NCI-H1105 treated with DMSO at 0.1 percent for 48 hours (cell line): Measurements from ENCODE around the gene JMJD1C.
"Not testable (repeated sequence)": the region's sequence is repeated elsewhere in the genome, so short reads cannot be mapped to it uniquely, and the experiment has no call there.

Experiments used
- DNase-seq: peaks from one replicate; lab custom pipeline; 2025; lab: John Stamatoyannopoulos, UW

Gene JMJD1C

DNA sequence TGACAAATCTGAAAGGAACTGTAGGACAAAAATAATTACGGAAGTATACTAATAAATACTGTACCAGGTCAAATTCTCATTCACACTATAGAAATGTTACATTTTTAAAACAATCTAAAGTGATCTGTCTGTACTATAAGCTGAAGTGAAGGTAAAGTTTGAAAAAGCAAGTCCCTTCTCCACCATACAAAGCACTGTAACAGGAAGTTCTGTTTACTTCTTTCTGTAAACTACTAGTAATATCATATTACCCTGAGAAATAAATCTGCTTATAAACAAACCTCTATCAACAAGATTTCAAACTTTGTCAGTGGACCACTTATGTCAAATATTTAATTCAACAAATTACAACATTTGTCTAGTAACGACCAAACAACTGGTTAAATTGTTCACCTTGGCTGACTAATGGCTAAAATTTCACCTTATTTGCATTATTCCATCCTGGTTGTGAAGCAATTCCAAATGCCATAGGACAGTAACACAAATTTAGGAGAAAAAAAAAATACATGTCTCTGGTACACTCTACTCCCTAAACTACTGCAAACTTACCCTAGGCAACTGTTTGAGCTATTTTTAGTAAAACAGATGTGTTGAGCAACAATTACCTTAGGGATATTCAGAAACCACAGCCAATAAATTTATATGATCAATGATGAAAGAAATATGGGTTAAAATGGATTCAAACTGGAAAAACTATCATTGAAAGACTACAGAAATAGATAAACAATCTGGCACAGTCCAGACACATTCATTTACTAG lies 206.7 kb downstream of the JMJD1C start:
- no peak for DNase-seq

DNA sequence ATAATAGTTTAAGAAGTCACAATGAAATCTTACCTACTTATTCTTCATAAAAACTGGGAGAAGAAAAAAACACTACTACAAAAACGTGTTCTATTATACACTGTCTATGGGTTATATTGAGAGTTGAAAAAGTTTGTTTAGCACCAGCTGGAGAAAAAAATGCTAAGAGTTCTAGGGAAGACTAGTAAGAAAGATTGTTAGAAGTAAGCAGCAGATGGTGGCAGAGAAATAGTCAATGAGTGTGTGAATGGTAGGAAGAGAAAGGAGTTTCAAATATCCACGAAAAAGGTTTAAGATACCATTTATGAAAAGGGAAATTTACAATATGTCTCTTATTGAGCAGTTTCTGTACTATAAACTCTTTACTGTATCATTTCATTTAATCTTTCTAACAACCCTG lies 208.0 kb downstream of the JMJD1C start:
- no peak for DNase-seq

DNA sequence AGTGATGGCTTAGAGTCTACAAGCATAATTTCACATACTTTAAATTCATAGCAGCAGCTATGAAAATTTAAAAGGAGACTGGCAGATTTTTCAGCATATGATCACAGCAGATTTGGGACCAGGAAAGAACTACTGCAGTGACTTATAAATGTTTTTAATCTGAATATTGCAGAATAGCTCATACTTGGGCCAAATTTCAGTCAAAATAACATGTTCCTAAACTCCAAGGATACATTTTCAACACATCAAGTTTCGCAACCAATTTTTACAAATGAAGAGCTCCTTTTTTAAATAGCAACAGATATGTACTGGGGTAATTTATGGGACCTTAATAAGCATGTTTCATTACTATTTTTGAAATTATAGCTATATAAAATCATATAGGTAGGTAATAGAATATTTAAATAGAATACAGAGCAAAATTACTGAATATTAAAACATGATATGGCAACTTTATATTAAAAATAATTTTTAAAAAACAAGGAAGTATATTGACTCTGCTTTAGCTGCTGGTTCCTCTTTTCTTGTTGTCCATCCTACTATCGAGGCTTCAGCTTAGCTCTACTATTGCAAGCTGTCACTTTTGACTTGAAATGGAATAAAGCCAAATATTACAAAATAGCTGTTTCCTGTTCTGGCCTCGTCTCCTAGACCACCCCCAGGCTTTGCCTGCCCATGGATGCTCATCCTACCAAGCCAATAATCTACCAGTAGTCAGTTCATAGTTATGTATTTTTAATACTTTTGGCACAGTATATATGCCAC lies 209.6 kb downstream of the JMJD1C start:
- no peak for DNase-seq

DNA sequence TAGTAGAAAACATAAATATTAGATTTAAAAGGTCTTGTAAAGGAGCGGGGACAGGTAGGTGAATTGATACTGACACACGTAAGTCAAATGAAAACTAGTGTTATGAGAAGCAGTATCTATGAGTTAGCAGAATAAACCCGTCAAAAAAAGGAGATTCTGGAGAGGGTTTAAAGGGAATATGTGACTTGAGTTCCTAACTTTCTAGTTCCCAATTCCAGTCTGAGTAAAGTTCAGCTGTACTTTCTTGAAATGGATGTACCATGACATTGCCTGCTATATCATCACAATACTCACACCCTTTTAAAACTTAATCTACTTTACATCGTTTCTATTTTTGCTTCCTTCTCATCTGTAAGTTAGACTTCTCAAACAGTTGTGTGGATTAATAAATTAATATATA lies 210.5 kb downstream of the JMJD1C start:
- no peak for DNase-seq

DNA sequence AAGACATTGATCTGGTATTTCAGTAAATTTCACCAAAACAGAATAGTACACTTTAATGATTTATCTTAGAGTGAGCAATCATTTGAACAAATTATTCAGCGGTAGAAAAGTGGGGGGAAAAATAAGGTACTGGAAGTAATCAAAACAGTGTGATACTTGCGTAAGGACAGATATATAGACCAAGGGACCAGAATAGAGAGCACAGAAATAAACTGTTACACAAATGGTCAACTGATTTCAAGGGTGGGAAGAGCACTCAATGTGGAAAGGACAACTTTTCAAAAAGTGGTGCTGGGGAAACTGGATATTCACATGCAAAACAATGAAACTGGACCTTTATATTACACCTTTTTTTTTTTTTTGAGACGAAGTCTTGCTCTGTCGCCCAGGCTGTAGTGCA lies 212.7 kb downstream of the JMJD1C start:
- no peak for DNase-seq

DNA sequence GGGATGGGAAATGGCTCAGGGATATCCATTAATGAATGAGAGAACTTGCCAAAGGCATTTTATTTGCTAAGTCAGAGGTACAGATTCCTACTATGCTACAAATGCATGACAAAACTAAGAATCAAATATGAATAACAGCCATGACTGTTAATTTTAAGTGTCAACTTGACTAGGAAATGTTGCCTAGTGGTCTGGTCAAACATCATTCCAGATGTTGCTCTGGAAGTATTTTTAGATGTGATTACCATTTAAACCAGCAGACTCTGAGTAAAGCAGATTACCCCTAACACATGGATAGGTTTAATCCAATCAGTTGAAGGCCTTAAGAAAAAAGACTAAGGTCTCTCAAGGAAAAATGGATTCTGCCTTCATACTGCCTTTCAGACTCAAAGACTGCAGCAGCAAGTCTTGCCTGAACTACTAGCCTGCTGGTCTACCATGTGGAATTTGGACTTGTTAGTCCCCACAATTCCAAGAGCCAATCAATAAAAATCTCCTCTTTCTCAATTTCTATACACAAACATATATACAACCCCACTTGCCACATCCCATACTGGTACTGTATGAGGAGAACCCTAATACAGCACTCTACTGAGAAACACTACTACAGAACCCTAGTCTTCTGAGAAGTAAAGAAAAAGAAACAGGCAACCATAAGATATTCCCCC lies 213.5 kb downstream of the JMJD1C start:
- no peak for DNase-seq

DNA sequence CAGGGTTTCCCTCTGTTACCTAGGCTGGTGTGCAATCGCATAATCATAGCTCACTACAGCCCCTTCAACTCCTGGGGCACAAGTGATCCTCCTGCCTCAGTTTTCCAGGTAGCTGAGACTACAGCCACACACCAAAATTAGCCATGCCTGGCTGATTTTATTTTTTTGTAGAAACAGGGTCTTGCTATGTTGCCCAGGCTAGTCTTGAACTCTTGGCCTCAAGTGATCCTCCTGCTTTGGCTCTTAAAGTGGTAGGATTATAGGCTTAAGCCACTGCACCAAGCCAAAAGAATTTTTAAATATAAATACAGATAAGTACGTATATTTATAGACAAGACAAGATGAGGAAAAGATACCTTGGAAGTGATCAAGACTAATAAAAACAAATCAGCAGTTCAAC lies 215.7 kb downstream of the JMJD1C start:
- no peak for DNase-seq

DNA sequence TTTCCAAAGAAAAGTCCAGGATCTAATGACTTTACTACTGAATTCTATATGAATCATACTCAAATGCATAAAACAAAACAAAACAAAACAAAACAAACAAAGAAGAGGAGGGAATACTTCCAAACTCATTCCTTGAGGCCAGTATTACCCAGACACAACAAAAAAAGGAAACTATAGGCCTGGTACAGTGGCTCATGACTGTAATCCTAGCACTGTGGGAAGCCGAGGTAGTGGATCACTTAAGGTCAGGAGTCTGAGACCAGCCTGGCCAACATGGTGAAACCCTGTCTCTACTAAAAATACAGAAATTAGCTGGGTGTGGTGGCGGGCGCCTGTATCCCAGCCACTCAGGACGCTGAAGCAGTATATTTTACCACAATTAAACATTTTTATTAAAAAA lies 218.0 kb downstream of the JMJD1C start:
- DNase-seq, result no peak

DNA sequence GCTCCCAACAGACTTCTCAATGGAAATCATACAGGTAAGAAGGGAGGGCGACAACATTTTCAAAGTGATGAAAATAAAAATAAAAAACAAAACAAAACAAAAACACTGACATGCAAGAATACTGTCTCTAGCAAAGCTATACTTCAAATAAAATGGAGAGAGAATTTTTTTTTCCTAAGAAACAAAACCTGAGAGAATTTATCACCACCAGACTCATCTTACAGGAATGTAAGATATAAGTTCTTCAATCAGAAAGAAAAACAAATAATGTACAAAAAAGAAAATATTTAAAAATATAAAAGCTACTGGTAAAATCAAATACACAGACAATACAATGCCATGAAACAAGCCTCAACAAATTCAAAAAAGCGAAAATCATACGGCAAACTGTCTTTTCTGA lies 219.4 kb downstream of the JMJD1C start:
- DNase-seq, result no peak

DNA sequence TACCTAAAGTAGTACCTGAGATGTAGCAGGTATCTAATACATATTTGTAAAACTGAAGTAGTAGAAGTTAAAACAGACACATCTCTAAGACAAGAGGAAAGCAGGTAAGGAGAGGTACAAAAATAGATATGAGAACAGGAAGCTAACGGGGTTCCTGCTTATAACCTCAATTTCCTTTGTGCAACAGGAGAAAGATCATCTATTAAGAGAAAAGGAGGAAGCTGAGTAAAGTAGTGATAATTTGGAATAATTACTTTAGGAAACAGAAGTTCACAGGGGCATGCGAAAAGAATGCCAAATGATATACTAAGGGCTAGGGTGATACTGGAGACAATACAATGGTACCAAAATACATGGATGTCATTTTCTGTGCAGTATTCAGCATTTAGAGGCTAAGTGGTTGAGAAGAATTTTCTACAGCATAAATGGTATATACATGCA lies 223.9 kb downstream of the JMJD1C start:
- DNase-seq, result no peak

DNA sequence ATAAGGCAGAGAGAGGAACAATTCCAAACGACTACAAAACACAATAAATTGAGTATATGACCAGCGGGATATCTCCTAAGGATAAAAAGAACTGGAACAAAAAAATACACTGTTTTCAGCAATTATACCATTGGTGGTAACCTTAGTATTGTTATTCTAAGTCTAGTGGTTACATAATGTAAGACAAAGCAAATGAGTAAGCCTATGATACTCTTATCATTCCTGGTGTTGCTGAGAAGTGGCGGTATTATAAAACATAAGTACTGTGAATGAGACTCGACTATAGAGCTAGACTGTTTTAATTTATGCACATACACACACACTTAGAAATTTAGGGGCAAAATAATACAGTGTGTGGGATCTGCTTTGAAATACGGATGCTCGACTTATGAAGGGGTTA lies 225.0 kb downstream of the JMJD1C start:
- DNase-seq, result no peak

DNA sequence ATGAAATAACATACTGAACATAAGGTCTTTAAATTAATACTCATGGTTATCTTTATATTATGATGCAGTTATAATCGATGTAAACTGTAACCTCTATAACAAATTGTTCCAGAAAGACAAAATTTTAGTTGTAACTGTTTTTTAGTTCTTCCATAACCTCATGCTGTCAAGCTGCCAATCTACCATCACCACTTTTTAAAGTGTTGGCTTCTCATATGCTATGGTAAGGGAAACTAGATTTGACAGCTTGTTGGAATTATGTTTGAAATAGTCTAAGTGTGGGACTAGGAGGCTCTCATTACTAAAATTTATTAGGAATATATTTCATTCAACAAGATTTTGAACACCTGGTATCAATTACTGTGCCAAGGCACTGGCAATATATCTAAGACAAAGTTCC lies 227.3 kb downstream of the JMJD1C start:
- no peak for DNase-seq

DNA sequence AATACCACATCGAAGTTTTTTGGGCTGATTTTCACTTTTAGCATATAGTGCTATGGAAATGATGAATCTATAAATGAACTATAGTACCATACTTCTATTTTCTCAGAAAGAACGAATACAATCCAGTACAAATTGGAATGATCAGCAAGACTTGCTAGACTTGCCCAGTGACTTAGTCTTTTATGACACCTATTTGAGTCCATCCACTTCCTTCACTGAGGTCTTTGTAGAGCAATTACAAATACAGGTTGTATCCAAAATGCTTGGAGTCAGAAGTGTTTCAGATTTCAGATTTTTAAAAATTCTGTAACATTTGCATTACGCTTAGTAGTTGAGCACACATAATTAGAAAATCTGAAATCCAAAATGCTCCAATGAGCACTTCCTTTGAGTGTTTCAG lies 228.4 kb downstream of the JMJD1C start:
- no peak for DNase-seq

DNA sequence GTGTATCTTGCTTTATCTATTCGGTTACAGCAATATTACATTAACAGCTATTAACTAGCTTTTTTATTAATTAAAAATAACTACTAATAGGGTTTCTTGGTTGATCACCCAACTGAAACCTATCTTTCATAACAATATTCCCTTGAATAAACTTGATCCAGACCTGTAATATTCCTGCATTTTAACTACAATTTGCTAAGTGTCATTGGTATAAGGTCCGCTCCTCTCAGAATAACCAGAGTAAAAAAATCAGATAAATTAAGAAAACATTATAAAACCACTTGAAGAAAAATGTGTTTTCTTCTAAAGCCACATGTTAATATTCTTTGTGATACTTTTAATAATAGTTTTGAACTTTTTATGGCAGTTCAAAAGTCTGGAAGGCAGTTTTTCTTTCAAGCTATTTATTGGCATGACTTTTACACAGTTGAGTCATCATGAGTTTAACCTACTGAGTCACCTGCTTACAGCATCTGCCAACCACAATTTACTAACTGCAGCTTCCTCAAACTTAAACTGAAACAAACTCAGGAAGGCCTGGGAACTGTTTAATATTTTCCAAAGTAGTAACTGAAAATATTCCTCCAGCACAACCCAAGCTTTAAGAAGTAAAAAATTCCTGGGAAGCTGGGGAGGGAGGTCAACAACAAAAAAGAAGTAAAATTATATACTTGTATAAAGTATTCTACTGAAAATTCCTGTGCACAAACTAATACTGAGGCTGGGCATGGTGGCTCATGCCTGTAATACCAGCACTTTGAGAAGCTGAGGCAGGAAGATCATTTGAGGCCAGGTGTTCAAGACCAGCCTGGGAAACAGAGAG lies 229.5 kb downstream of the JMJD1C start:
- no peak for DNase-seq

DNA sequence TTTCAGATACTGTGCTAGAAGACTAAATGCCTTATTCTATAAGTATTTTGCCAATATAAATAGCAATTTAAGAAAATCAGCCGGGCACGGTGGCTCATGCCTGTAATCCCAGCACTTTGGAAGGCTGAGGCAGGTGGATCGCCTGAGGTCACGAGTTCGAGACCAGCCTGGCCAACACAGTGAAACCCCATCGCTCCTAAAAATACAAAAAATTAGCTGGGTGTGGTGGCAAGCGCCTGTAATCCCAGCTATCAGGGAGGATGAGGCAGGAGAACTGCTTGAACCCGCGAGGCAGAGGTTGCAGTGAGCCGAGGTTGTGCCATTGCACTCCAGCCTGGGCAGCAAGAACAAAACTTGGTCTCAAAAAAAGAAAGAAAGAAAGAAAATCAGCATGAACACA lies 230.6 kb downstream of the JMJD1C start:
- DNase-seq, result not testable (repeated sequence)

DNA sequence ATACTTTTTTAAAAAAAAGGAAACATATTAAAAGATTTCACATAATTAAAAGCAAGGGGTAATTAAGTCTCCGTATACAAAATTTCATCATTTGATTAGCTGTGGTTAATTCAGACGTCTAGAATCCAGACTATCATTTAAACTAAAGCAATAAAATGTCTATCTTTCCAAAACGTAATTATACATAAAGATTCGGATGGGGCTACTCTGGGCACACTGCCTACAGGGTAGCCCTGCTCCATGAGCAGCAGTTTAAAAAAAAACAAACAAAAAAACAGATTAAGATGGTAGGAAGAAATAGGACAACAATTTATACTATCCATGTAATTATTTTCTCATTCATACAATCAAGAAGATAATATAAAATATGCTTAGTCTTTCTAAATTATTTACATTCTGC lies 236.6 kb downstream of the JMJD1C start:
- no peak for DNase-seq

DNA sequence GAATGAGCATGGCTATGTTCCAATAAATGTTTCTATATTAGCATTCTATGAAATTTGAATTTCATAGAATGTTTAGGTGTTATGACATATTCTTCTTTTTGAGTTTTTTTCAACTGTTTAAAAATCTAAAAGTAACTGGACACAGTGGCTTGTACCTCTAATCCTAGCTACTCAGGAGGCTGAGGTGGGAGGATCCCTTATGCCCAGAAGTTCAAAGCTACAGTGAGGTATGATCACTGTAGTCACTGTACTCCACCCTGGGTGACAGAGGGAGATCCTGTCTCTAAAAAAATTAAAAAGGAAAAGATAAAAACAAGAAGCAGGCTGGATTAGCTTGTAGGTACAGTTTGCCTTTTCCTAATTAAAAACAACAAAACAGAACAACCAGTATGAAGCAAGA lies 237.5 kb downstream of the JMJD1C start:
- DNase-seq, result no peak

DNA sequence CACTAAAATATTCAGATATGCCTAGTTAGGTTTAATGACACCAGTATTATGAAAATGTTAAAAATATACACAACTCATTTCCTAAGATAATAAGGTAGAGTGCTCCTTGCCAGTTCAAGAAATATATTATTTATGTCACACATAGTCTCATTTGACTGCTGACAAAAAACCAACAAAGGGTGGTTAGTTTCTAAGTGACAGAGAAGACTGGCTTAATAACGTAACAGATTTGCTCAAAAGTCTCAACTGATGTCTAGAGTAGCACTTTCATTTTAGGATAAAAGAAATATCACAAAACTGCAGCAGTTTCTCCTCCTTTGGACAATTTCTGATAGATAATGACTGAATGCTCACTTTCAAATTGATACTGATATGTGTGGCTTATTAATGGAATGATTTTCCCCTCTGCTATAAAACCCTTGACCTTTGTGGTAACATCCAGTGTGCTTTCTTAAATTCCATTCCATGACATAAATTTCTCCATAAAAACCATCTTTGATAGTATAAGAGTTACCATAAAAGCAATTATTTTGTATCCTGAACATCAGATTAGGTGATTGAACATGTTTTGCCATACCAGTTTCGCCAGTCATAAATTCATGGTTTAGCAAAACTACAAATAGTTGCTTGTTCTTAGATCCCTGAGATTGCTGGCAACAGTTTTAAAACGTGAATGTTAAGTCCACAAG lies 238.4 kb downstream of the JMJD1C start:
- DNase-seq, result no peak

DNA sequence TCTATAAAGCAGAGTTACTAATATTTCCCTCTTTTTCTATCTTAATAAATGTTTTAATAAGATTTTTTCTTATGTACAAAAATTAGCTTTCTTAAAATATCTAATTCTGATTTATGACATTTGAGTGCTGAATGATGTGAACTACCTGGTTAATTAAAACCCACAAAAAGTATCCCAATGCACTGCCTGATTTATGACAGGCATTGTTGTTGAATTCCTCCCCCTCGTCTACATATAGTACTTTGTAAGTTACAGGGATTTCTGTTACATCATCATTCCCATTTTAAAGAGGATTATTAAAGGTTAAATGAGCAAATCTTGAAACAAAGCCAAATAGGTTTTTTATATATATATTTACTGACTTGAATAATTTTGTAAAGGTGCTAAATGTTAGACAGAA lies 241.5 kb downstream of the JMJD1C start:
- no peak for DNase-seq

DNA sequence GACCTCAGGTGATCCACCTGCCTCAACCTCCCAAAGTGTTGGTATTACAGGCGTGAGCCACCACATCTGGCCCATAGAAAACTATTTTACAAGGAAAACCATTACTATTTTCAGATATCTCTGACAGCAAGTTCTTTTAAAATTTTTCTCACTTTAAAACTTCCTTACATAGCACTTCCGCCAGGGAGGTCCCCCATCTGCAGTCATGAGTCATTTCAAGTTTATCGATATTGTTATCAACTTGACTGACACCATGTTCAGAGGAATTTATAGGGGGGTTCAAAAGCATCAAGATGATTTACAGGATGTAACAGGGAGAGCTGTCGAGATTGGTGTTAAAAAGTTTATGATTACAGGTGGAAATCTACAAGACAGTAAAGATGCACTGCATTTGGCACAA lies 243.8 kb downstream of the JMJD1C start:
- DNase-seq, result no peak

DNA sequence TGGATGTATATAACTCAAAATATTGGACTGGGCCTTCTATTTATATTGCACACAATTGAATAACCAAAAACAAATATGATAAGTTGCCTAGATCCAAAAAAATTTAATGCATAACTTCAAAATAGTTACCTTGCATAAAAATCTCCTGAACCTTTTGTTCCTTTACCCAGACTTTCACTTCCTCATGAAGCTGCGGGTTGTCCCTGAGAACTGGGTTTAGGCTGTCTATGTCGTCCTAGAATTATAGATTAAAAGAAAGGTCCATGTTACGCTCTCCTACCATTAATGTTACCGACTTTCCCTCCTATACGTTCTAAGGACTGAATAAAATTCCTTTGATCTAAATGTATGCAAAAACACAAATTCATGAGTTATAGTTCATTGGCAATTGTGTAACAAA lies 246.0 kb downstream of the JMJD1C start:
- no peak for DNase-seq
